Endothelial cell of umbilical vein (primary cell): Measurements from ENCODE around the gene STUM.

Experiments
- EZH2 ChIP-seq: IDR thresholded peaks from 2 replicates; pipeline ENCODE4 v1.6.1; 2012; ENCODE audit warnings: borderline replicate concordance, low read depth, mild to moderate bottlenecking, moderate library complexity, low read length, inconsistent platforms; ENCODE audit not compliant: severe bottlenecking
- FOS ChIP-seq: IDR thresholded peaks from 2 replicates; pipeline ENCODE4 v1.6.1; 2011; ENCODE audit warnings: mild to moderate bottlenecking, low read length, moderate library complexity, borderline replicate concordance; ENCODE audit not compliant: insufficient read depth
- JUN ChIP-seq: IDR thresholded peaks from 2 replicates; pipeline ENCODE4 v1.6.1; 2011; ENCODE audit warnings: borderline replicate concordance, low read depth; ENCODE audit not compliant: insufficient read length, insufficient read depth
- MYC ChIP-seq: IDR thresholded peaks from one replicate; pipeline ENCODE4 v1.6.1; 2011; ENCODE audit warnings: mild to moderate bottlenecking, low read depth, low read length
- POLR2A ChIP-seq: IDR thresholded peaks from 2 replicates; pipeline ENCODE4 v1.6.1; 2012; ENCODE audit warnings: low read depth, mild to moderate bottlenecking, control low read depth, low read length
- POLR2AphosphoS5 ChIP-seq: IDR thresholded peaks from 2 replicates; pipeline ENCODE4 v1.6.1; 2012; ENCODE audit warnings: low read depth, mild to moderate bottlenecking, control low read depth, low read length, moderate library complexity; ENCODE audit not compliant: insufficient read depth
- TF ChIP-seq, protein P1 (sequence below), 2 donors: IDR thresholded peaks; 1 replicate in 1 of 2; 2 replicates in 1 of 2; pipeline ENCODE4 v1.5.1; 2011; ENCODE audit warnings: low read length in 2 of 2, mild to moderate bottlenecking in 2 of 2, moderate library complexity in 2 of 2, control low read depth in 1 of 2, inconsistent platforms in 1 of 2, low read depth in 1 of 2; ENCODE audit not compliant: insufficient read depth in 1 of 2; ENCODE audit errors: extremely low read depth in 1 of 2
- TF ChIP-seq, protein P2 (sequence below): IDR thresholded peaks from 2 replicates; pipeline ENCODE4 v1.6.1; 2011; ENCODE audit not compliant: insufficient read depth, insufficient read length

DNA sequence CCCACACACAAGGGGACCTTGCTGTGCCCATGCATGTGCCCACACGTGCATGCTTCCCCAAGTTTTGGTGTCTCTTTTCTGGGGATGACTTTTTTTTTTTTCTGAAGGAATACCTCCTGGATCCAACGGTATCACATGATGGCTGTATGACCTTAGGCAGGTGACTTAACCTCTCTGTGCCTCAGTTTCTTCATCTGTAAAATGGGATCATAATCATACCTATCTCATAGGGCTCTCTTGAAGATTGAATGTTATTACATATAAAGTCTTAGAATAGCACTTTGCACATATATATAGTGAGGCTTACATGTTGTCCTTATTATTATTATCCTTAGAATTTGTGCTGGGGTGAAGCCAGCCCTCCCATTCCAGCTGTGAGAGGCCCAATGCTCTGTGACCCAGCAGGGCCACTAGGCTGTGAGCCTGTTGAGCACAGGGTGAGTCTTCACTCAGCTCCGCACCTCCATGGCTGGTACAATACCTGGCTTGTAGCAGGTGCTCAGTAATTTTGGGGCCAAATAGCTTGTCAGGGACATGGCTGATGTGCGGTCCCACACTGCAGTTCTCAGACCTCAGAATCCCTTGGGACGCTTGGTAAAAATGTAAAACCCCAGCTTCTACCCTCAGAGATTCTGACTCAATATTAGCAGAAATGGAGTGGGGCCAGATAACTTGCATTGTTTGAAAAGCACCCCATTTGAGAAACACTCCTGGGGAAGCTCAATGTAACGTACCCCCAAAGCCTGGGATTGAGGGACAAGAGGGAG is 20.6 kb downstream of the STUM start:
- TF ChIP-seq, protein P1, sequence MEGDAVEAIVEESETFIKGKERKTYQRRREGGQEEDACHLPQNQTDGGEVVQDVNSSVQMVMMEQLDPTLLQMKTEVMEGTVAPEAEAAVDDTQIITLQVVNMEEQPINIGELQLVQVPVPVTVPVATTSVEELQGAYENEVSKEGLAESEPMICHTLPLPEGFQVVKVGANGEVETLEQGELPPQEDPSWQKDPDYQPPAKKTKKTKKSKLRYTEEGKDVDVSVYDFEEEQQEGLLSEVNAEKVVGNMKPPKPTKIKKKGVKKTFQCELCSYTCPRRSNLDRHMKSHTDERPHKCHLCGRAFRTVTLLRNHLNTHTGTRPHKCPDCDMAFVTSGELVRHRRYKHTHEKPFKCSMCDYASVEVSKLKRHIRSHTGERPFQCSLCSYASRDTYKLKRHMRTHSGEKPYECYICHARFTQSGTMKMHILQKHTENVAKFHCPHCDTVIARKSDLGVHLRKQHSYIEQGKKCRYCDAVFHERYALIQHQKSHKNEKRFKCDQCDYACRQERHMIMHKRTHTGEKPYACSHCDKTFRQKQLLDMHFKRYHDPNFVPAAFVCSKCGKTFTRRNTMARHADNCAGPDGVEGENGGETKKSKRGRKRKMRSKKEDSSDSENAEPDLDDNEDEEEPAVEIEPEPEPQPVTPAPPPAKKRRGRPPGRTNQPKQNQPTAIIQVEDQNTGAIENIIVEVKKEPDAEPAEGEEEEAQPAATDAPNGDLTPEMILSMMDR (IDR thresholded peaks at IDR 0.05; ENCODE audit: extremely low read depth in 1 of 2, insufficient read depth in 1 of 2, low read depth in 1 of 2, low read length in 2 of 2), result no peak
- TF ChIP-seq, protein P2, sequence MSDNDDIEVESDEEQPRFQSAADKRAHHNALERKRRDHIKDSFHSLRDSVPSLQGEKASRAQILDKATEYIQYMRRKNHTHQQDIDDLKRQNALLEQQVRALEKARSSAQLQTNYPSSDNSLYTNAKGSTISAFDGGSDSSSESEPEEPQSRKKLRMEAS, result no peak
- TF ChIP-seq POLR2A (no peak), EZH2 (no peak), JUN (no peak), POLR2AphosphoS5 (no peak), FOS (no peak), MYC (no peak)
